Endothelial cell of umbilical vein (primary cell): ENCODE results near the gene TLE4. TPM values are rescaled to one million over a fixed set of nuclear protein-coding genes. Genes with fewer than 3 reads are reported as not detected.

Experiments used
- BruUV-seq: library from RNA; stranded (reverse); fragments of 400-500 nt; replicated peaks from 2 replicates; lab custom pipeline; 2021; lab: Mats Ljungman, UMichigan
- CTCF ChIA-PET: fragments of 300-600, 350-600 bp; sonication (Branson Sonifier 250); formaldehyde crosslinking; loops from one replicate; lab custom pipeline; 2021; ENCODE audit warnings: antibody characterized with exemption, inconsistent platforms; lab: Charles Lee
- POLR2A ChIA-PET: fragments of 300-600, 350-600 bp; sonication (Branson Sonifier 250); formaldehyde crosslinking; loops from one replicate; lab custom pipeline; 2021; ENCODE audit warnings: antibody characterized with exemption, inconsistent platforms; lab: Charles Lee
- DNase-seq: peaks from one replicate; pipeline ENCODE4 v3.0.0-alpha.2; 2011; ENCODE audit warnings: low read depth, low spot score
- FAIRE-seq: peaks from 2 replicates; lab custom pipeline; 2011; peaks lifted over from hg19 to GRCh38; lab: Jason Lieb, UNC
- H2AFZ ChIP-seq: 2 replicates; pipeline ENCODE4 v1.6.0; 2012; ENCODE audit warnings: low read depth, low read length, control low read depth, inconsistent platforms
- H3K27ac ChIP-seq: 2 replicates; pipeline ENCODE4 v1.5.1; 2011; ENCODE audit warnings: low read depth, mild to moderate bottlenecking, control low read depth, low read length, moderate library complexity; ENCODE audit not compliant: insufficient read depth
- H3K27me3 ChIP-seq, 2 experiments: 2 replicates each; pipeline versions ENCODE4 v1.6.0 to v1.6.1; 2011; ENCODE audit warnings: low read length in 2 of 2, mixed read lengths in 1 of 2; ENCODE audit not compliant: control insufficient read depth in 2 of 2, insufficient read depth in 2 of 2
- H3K36me3 ChIP-seq, 2 experiments: 2 replicates in 1 of 2; 3 replicates in 1 of 2; pipeline ENCODE4 v1.5.1; 2011; ENCODE audit warnings: low read length in 2 of 2, mild to moderate bottlenecking in 1 of 2, moderate library complexity in 1 of 2; ENCODE audit not compliant: control insufficient read depth in 2 of 2, insufficient read depth in 2 of 2; ENCODE audit errors: extremely low read depth in 1 of 2
- H3K4me1 ChIP-seq: 3 replicates; pipeline ENCODE4 v1.5.1; 2011; ENCODE audit warnings: mild to moderate bottlenecking, low read length; ENCODE audit not compliant: control insufficient read depth, insufficient read depth; ENCODE audit errors: extremely low read depth
- H3K4me2 ChIP-seq: 2 replicates; pipeline ENCODE4 v1.6.1; 2011; ENCODE audit warnings: low read length, control low read depth, mixed read lengths; ENCODE audit not compliant: insufficient read depth
- H3K4me3 ChIP-seq, 3 experiments: fragments of 200-600 bp in 1 of 3; sonication (generic), shearing (Covaris generic) in 1 of 3; replicated peaks in 1 of 3; 2 replicates each; pipeline ENCODE4 v1.5.1; 2011 to 2016; ENCODE audit warnings: control low read depth in 3 of 3, low read length in 3 of 3, mild to moderate bottlenecking in 2 of 3, inconsistent platforms in 1 of 3, low read depth in 1 of 3, moderate library complexity in 1 of 3; ENCODE audit not compliant: insufficient read depth in 1 of 3
- H3K79me2 ChIP-seq: 2 replicates; pipeline ENCODE4 v1.6.0; 2012; ENCODE audit warnings: low read length, inconsistent platforms; ENCODE audit not compliant: control insufficient read depth, insufficient read depth
- H3K9ac ChIP-seq: replicated peaks from 2 replicates; pipeline ENCODE3; 2011; ENCODE audit warnings: low read length, control low read depth; ENCODE audit not compliant: insufficient read depth; ENCODE audit errors: extremely low read depth
- H3K9me1 ChIP-seq: replicated peaks from 3 replicates; pipeline ENCODE4 v1.6.0; 2011; ENCODE audit warnings: mild to moderate bottlenecking, low read length; ENCODE audit not compliant: control insufficient read depth, insufficient read depth; ENCODE audit errors: extremely low read depth
- H3K9me3 ChIP-seq: replicated peaks from 2 replicates; pipeline ENCODE4 v1.5.1; 2012; ENCODE audit warnings: low read length, inconsistent platforms; ENCODE audit not compliant: control insufficient read depth, insufficient read depth
- H4K20me1 ChIP-seq: replicated peaks from 2 replicates; pipeline ENCODE3; 2011; ENCODE audit warnings: mild to moderate bottlenecking, low read length; ENCODE audit not compliant: control insufficient read depth, insufficient read depth; ENCODE audit errors: extremely low read depth
- CTCF ChIP-seq, 2 donors: IDR thresholded peaks; 1 replicate in 1 of 2; 2 replicates in 1 of 2; pipeline ENCODE4 v1.5.1; 2011; ENCODE audit warnings: low read length in 2 of 2, mild to moderate bottlenecking in 2 of 2, moderate library complexity in 2 of 2, control low read depth in 1 of 2, inconsistent platforms in 1 of 2, low read depth in 1 of 2; ENCODE audit not compliant: insufficient read depth in 1 of 2; ENCODE audit errors: extremely low read depth in 1 of 2
- EZH2 ChIP-seq: IDR thresholded peaks from 2 replicates; pipeline ENCODE4 v1.6.1; 2012; ENCODE audit warnings: borderline replicate concordance, low read depth, mild to moderate bottlenecking, moderate library complexity, low read length, inconsistent platforms; ENCODE audit not compliant: severe bottlenecking
- FOS ChIP-seq: IDR thresholded peaks from 2 replicates; pipeline ENCODE4 v1.6.1; 2011; ENCODE audit warnings: mild to moderate bottlenecking, low read length, moderate library complexity, borderline replicate concordance; ENCODE audit not compliant: insufficient read depth
- GATA2 ChIP-seq: IDR thresholded peaks from 2 replicates; pipeline ENCODE4 v1.7.0; 2011; ENCODE audit warnings: low read depth, mild to moderate bottlenecking, moderate library complexity, mixed read lengths, low read length; ENCODE audit not compliant: insufficient read length, insufficient read depth
- JUN ChIP-seq: IDR thresholded peaks from 2 replicates; pipeline ENCODE4 v1.6.1; 2011; ENCODE audit warnings: borderline replicate concordance, low read depth; ENCODE audit not compliant: insufficient read length, insufficient read depth
- MAX ChIP-seq: IDR thresholded peaks from 2 replicates; pipeline ENCODE4 v1.6.1; 2011; ENCODE audit not compliant: insufficient read depth, insufficient read length
- MYC ChIP-seq: IDR thresholded peaks from one replicate; pipeline ENCODE4 v1.6.1; 2011; ENCODE audit warnings: mild to moderate bottlenecking, low read depth, low read length
- POLR2A ChIP-seq: IDR thresholded peaks from 2 replicates; pipeline ENCODE4 v1.6.1; 2012; ENCODE audit warnings: low read depth, mild to moderate bottlenecking, control low read depth, low read length
- POLR2AphosphoS5 ChIP-seq: IDR thresholded peaks from 2 replicates; pipeline ENCODE4 v1.6.1; 2012; ENCODE audit warnings: low read depth, mild to moderate bottlenecking, control low read depth, low read length, moderate library complexity; ENCODE audit not compliant: insufficient read depth
- dilution Hi-C: fragments of 300-500 bp; cut with MboI; formaldehyde crosslinking; loops from one replicate; pipeline ENCODE4 v1.15.0; 2019; ENCODE audit warnings: low sequenced_read_pairs; ENCODE audit not compliant: extremely low pct_ligation_motif_present
- intact Hi-C: fragments of 100-400 bp; cut with micrococcal nuclease; formaldehyde crosslinking; loops from one replicate; pipeline ENCODE4 v1.10.0; 2022
- polyA plus RNA-seq, 4 experiments: library from polyadenylated mRNA; depleted of rRNA in 3 of 4; stranded (reverse) in 3 of 4; unstranded in 1 of 4; fragments of >200 nt; gene quantifications; 2 replicates each; pipeline versions ENCODE4 v1.2.1 to v1.2.3, GENCODE V29; 2011 to 2012; ENCODE audit warnings: missing spikeins in 1 of 4
- total RNA-seq: library from RNA; stranded (reverse); gene quantifications from 2 replicates; pipeline ENCODE4 v1.2.3, GENCODE V29; 2021

Gene TLE4
- total and polyA plus RNA-seq, 2 donors (not counting 3 experiments of a cell fraction or from before 2014, with no cell fraction given) = 31.4 to 32.3 TPM

- ChIA-PET CTCF (no interaction called here), POLR2A (no interaction called here)
- Histone ChIP-seq H3K4me1 (peaks cover 8% of the 10 kb centered on the region), H2AFZ (no peak overlapping the region), H3K9ac (no peak overlapping the region), H3K27ac (no peak overlapping the region), H3K79me2 (no peaks in the 10 kb centered on the region), H3K27me3 (no peaks in the 10 kb centered on the region), H3K9me3 (no peaks in the 10 kb centered on the region), H4K20me1 (no peaks in the 10 kb centered on the region), H3K4me2 (no peak overlapping the region), H3K36me3 (peaks cover 0 to 1% of the 10 kb centered on the region in 2 experiments), H3K4me3 (no peak overlapping the region), H3K9me1 (no peaks in the 10 kb centered on the region)
- TF ChIP-seq GATA2 = no peak
- TF ChIP-seq MAX = no peak
- no peak for TF ChIP-seq POLR2AphosphoS5
- no peak for TF ChIP-seq POLR2A
- TF ChIP-seq CTCF (IDR thresholded peaks at IDR 0.05; ENCODE audit: extremely low read depth in 1 of 2, insufficient read depth in 1 of 2, low read depth in 1 of 2, low read length in 2 of 2) = no peak
- no peak for TF ChIP-seq MYC
- no peak for TF ChIP-seq FOS
- TF ChIP-seq JUN = no peak
- no peak for TF ChIP-seq EZH2
- no TSS peak for BruUV-seq
- intact Hi-C loops = no loop called here
- FAIRE-seq (no peak), DNase-seq (no peak)
- dilution Hi-C loops = no loop called here
Observed at GRCh38 chr9:79629721-79630120, 58.0 kb downstream of the TLE4 start.
